Fibroblast of gingiva (primary cell): ENCODE data around the gene UBXN10.

Experiments
- DNase-seq: peaks from one replicate; pipeline ENCODE4 v3.0.0-alpha.2; 2011; ENCODE audit warnings: low read depth

UBXN10 gene, protein sequence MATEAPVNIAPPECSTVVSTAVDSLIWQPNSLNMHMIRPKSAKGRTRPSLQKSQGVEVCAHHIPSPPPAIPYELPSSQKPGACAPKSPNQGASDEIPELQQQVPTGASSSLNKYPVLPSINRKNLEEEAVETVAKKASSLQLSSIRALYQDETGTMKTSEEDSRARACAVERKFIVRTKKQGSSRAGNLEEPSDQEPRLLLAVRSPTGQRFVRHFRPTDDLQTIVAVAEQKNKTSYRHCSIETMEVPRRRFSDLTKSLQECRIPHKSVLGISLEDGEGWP

DNA sequence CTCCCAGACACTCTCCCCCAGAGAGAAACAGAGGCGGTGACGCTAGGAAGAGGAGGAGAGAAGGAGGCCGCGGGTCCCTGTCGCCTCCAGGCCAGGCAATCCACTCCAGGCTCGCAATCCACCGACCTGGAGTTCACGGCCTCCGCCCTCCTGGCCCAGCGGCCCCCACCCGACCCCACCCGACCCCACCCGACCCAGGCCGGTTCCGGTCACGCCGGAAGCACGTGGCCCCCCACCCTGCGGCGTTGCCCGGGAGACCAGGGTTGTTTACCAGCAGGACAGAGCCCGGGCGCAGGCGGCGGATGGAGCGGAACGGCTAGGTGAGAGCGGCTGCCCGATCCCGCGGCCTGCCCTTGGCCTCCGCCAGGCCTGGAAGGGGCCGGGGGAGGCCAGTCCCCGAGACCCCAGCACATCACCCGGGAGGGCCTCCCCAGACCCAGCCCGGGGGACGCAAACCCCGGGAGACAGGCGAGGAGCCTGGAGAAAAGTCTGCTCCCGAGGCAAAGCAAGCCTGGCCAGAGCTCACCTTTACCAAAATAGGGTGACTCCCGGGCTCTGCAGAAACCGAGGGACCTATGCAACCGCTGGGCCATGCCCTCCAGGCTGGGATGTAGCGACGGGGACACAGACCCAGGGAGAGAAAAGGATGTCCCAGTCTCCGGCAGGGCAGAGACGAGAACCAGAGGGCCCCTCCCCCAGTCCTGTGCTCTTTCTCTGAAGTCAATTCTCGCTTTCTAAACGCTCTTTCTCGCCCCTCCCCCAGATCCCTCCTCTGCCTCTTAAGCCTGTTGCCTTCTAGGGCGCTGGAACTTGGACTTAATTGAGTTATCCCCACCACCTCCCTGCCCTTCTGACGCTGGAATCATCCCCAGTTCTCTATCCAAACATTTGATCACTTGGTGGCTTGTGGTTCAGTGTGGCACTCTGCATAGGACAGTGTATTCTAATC, at the start of gene UBXN10, which contains the start of gene PLA2G2C:
Gene UBXN10, plus strand, starts transcription at position 263 of the 949 bp plus-strand sequence. CDS start 4,466 bp downstream, outside the sequence.
Gene PLA2G2C, minus strand, starts transcription at position 685 of the 949 bp plus-strand sequence. CDS start 9,155 bp downstream, outside the sequence.
- no peak for DNase-seq

DNA sequence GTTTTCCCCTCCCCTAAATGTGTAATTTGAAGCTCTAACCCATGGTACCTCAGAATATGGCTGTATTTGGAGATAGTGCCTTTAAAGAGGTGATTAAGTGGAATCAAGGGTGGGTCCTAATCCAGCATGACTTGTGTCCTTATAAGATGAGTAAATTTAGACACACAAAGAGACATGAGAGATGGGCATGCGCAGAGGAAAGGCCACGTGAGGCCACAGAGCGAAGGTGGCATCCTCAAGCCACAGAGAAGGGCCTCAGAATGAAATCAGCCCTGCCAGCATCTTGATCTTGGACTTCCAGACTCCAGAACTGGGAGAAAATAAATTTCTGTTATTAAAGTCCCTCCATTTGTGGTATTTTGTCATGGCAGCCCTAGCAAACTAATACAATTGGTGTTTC, 49.6 kb upstream of the UBXN10 start:
- no peak for DNase-seq

DNA sequence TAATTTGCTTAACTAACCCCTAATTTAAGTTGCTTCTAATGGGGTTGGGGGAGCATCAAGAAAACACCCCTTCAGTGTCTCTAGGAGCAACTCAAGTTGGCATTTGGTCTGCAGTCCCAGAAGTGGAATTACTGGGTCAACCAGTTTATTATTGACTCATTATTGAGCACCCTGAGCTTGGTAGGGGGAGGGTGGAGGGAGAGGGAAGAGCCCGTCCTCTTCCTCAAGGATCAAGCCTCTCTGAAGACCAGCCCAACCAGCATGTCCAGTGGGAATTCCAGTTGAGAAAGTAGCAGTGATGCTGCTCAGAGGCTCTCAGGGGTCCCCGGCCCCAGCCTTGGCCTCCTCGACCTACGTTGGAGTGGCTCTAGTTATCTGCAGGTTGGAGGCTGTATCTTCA, 48.8 kb upstream of the UBXN10 start:
- DNase-seq: no peak

DNA sequence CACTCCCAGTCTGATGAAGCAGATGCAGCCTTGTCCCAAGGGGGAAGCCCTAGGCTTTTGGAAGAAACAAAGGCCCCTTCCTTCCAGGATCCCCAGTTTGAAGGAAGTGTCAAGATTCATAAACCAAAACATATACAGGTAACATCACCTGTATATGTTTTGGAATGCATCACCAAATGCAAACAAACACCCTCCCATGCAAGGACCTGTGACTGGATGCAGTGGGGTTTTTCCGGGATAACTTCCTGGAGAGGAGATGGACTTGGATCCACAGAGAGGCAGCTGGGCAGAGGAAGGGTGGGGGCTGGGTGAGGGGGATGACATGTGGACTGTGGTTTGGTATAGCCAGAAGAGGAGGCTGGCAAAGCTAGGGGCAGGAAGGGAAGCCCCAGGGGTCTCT, 48.3 kb upstream of the UBXN10 start:
- DNase-seq: no peak

DNA sequence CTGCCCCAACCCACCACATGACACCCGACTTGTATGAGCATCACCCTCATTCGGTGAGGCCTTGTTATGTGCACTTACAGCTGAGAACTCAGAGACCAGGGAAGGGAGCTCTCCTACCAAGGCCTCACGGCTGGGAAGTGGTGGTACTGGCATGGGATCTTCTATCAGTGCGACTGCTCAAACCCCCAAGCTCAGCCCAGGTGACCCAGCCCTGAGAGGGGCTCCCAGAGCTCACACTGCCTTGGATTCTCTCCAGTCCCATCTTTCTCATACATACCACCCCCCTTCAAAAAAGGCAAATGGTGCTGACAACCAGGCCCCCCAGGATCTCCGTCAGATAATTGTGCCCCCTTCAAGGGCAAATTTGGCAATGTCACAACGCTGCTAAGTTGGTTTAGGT, 47.5 kb upstream of the UBXN10 start:
- no peak for DNase-seq

DNA sequence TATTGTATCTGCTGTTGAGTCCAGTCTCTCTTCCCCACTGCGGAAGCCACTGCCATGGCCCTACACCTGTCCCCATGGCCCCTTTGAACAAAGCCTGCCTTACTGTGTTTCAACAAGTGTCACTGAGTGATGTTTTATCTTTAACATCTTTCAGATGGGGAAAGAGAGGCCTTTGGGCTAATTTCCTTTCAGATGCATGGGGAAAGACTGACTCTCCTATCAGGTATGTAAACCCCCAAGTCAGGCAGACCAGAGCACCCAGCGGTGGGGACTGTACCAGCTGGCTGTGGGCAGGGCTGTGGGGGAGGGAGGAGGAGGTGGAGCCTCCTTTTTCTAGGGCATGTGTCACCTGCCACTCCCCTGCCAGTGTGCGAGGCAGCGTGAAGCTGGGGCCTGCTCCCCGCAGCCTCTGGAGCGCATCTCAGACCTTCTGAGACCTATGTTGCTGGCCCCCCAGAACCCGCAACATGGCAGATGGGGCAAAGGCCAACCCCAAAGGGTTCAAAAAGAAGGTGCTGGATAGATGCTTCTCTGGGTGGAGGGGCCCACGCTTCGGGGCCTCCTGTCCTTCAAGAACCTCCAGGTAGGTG, 46.8 kb upstream of the UBXN10 start, which contains the start of gene PLA2G2F:
Gene PLA2G2F, plus strand, starts transcription at position 363 of the 590 bp plus-strand sequence. Its CDS starts 105 bp downstream, at position 468.
- DNase-seq: no peak

DNA sequence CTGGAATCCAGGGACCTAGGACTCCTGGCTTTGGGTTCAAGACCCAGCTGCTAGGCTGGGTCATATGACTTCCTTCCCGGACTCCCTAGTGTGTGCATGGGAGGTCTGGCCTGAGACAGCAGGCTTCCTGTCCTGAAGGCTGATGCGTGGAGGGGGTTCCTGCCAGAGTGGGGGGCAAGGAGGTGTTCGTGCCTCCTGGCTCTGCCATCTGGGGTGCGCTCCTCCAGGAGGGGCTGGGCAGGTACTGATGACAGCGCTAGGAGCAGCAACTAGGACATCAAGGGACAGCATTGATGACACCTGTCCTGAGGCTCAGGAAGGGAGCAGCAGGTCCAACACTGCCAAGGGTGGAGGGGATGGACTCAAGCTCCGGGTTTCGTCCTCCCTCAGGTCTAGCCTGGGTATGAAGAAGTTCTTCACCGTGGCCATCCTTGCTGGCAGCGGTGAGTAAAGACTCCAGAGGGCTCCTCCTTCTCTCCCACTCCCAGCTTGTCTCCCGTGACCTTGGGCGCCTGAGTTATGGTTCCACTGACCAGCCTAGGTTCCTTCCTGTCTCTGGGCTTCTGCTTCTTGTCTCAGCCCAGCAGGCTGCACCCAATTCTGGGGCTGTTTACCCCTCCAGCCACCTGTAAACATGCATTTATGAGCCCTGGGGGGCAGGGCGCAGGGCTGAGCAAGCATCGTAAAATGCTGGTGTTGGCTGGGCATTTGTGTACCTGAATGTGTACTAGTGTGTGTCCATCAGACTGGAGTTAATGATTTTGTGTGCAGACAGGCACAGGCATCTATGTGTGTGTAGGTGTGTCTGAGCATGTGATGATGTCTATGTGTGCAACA, 45.9 kb upstream of the UBXN10 start:
- DNase-seq: no peak

DNA sequence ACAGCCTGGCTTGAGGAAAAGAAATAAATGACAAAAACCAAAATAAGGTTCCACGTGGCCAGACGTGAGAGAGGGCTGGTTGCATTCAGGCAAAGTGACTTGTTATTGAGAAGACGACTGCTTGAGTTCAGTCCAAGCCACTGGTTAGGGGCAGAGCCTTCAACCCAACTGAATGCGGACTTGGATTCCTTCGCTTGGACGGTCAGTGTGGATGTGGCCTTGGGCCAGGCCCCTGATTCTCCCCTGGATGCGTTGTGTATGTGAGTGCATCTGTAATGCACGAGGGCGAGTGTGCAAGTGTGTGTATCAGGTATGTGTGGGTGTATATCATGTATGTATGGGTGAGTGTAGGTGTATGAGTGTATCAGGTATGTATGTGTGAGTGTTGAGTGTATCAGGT, 44.9 kb upstream of the UBXN10 start:
- no peak for DNase-seq

DNA sequence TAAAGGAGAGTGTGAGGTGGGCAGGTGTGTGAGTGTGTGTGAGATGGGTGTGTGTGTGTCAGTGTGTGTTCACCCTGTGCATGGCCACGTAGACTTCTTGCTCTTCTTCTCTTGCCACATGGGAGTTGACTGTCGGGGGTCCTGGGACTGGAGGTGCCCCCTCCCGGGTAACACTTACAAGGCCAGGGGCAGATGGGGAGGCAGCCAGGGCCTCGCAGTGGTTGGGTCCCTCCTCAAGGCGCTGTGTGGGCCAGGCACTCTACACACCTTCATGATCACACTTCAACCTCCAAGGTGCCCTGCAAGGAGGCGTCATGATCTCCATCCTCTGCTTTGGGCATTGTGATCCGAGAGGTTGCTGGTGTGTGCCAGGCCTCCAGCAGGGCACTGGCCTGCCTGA, 44.4 kb upstream of the UBXN10 start:
- DNase-seq: no peak

DNA sequence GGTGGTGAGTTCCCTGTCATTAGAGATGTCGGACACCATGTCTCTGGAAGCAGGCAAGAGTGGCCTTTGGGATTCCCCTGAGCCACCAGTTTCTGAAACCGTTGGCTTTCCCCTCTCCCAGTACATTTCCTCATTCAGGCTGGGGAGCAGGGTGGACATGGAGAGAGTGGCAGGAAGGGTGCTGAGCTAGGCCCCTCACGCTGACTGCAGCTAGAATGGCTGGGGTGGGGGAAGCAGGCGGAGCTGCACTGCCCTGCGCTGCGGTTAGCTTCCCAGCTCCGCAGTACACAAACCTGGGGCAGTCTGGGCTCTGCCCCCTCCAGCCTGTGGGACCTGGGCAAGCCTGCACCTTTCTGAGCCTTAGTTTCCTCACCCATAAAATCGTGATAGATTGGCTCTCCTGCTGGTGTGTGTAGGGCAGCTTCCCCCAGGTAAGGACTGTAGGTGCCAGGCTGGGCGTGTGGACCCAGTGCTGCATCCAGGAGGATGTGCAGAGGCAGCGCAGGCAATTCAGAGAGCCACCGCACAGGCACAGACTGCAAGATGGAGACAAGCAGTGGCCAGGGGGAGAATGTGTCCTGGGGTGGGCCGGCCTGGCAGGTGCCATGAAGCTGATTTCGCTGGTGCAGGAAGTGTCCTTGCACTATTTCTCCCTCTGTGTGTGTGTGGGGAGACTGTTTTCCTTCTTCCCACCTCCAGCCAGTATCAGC, 43.7 kb upstream of the UBXN10 start:
- no peak for DNase-seq

DNA sequence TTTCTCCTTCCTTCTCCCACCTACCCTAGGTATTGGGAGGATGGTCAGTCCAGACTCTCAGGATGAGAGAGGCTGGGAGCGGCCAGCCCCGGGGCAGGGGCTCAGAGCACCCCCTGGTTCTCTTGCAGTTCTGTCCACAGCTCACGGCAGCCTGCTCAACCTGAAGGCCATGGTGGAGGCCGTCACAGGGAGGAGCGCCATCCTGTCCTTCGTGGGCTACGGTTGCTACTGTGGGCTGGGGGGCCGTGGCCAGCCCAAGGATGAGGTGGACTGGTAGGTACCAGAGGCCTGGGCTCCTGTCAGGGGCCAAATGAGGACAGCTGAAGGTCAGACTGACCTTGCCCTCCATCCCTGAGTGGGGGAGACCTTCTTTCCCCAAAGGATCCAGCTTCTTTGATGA, 42.6 kb upstream of the UBXN10 start:
- DNase-seq: no peak

DNA sequence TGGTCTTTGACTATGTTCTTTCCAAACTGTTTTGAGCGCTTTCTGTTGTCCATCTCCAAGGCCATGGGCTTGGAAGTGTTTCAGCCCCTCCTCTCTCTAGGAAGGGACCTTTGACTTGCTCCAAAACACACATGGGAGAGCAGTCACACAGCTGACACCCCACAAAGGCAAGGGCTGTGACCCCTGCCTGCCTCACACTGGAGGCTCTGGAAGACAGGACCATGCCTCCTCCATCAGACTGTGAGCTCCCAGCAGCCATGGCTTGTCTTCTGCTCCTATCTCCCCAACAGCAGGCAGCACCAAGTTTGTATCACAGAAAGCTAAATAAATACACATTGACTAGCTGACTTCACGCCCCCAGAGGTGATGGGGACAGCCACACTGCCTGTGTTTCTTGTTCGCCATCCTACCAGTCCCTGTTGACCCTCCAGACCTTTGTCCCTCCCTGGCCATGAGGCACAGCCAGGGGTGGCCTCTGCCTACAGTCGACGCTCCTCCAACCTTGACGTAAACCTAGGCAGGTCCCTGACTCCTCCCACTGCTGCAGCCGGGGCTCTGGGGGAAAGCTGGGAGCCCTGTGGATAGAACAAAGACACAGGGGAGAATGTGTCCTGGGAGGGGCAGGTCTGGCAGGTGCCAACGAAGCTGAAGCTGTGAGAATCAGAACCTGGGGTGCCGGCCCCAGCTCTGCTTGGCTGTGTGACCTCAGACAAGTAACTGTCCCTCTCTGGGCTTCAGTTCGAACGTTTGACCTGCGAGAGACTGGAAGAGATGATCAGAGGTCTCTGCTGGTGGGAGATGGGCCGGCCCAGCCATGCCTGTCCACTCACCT, 41.9 kb upstream of the UBXN10 start:
- no peak for DNase-seq

DNA sequence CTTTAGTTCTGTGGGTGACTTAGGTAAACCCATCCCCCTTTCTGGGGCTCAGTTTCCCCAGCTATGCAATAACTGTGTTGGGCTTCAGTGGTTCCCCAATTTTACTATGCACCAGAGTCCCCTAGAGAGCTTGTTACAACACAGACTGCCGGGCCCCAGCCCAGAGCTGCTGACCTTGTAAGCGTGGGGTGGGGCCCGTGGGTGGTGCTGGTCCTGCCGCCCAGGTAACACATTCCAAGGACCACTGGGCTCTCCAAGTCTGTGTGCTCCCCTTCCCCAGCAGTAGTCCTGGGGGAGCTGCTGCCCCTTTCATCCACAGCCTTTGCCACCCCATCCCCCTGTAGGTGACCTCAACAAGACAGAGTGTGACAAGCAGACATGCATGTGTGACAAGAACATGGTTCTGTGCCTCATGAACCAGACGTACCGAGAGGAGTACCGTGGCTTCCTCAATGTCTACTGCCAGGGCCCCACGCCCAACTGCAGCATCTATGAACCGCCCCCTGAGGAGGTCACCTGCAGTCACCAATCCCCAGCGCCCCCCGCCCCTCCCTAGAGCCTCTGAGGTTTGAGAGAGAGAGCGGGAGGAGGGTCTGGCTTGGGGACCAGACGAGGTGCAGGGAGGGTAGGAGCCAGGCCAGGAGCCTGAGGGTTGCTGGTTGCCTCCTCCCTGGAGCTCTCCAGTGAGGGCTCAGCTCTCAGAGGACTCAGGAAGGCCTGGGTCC, 37.9 kb upstream of the UBXN10 start:
- no peak for DNase-seq

DNA sequence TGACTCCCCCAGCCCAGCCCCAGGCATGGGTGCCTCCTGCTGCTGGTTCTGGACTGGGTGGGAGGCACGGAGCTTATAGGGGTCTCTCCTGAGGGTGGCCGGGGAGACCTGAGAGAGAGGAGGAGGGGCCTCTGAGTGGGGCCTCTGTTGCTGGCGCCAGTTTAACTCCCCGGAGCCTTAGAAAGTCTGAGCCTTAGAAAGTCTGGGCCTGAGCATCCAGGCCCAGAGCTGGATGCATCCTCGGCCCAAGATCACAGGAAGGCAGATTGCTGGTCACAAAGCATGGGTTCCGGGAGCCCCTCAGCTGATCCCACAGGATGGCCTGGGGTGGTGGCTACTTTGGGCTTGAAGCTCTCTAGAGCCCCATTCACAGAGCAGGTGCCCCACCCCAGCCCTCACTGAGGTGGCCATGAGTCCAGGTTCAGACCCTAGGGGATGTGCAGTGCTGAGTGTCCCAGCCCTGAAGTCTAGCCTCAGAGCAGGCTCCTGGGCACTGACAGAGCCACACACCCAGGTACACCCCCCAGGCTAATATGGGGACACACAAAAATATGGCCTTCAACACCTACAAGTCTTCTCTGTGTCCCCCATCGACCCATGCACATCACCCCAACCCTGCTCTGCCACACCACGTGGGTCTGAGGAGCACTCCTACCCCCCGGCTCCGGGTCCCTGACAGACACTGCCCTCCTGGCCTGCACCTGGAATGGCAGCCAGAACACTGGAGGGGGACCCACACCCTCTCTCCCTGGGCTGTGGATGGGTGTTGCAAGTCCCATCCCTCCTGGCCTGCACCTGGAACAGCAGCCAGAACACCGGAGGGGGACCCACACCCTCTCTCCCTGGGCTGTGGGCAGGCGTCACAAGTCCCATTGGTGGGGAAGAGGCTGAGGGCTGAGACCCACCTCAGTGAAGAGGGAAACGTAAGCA, 37.1 kb upstream of the UBXN10 start:
- no peak for DNase-seq

DNA sequence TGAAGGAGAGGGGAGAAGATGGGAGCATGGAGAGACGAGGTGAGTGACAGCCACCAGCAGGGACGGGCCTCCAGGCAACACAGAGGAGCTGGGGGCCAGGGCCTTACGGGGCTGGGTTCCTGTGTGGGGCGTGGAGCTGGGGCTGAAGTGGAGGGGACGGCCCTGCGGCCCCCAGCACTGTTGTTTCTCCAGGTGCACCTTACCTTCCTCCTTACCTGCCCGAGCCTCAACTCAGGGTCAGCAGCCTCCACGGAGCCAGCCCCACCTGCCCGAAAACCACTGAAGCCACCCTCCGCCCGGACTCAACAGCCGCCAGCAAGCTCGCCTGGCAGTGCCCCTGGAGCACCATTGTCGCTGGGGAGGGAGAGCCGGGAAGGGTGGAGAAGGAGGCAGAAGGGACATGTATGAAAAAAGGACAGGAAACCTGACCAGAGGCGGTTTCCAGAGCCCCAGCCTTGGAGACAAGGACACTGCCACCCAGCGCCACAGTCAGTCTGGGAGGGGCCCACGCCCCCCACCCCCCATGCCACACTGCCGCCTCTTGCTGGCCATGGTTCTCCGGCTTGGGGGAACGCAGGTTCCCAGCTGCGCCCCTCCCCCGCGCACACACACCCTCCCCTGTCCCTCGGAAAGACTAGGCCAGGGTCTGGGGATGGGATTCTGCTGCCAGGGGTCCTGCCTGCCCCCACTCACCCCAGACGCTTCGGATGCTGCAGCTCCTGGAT, 36.1 kb upstream of the UBXN10 start:
- DNase-seq: no peak

DNA sequence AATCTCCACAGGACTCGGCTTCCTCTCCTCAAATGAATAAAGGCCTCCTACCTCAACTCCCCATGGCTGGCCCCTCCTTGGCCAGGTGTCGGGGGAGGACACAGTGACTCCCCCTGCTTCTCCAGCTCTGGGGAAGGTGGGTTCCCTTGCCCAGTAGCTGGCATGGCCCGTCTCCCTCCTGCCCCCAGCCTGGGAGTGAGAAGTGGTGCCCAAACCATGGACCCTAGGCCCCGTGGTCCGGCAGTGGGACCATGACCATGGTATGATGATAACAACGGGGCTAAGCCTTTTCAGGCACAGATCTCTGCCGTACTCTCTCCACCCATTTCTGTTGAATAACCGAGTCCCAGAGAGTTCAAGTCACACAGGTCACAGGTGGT, 35.6 kb upstream of the UBXN10 start:
- DNase-seq: no peak

DNA sequence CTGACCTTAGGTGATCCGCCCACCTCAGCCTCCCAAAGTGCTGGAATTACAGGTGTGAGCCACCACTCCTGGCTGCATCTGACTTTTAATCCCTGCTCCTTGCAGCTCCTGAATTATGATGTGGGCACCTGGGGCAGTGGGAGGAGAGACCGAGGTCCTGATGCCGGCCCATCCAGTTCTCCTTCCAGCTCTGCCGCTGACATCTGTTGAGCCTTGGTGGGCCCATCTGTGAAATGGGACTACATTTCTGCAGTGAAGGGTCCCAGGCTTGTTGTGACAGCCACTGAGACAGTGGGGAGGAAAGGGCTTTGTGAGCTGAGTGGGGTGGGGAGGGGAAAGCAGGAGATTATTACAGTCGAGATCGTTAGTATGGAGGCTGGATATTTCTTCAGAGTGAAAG, 34.9 kb upstream of the UBXN10 start:
- no peak for DNase-seq
